Tibial nerve (tissue), 4 donors: ENCODE data around the gene IGF2R.

Source experiments
- CTCF ChIP-seq, 5 experiments: fragments of 200-600 bp in 3 of 5; fragments of 450-650 bp in 2 of 5; sonication (generic) in 3 of 5; IDR thresholded peaks; one replicate each; pipeline ENCODE4 v1.5.1; 2016 to 2019; ENCODE audit warnings: antibody characterized with exemption in 5 of 5, mild to moderate bottlenecking in 3 of 5, moderate library complexity in 2 of 5
- EP300 ChIP-seq, 2 donors: sonication (generic); formaldehyde crosslinking; IDR thresholded peaks; one replicate each; pipeline ENCODE4 v1.6.1; 2017; ENCODE audit warnings: antibody characterized with exemption in 2 of 2, mild to moderate bottlenecking in 1 of 2

GRCh38 chr6:159985296-159985945 is 16.5 kb downstream of the IGF2R start:
- TF ChIP-seq CTCF (IDR thresholded peaks at IDR 0.05) (no peak), EP300 (IDR thresholded peaks at IDR 0.05) (peak in 1 of 2 donors; percentile 32)
